IPS-15b (cell line): ENCODE measurements around the gene ADGRB2.

ENCODE experiments used
- H3K27me3 ChIP-seq: one replicate; pipeline ENCODE4 v1.6.1; 2013; ENCODE audit warnings: low read length; ENCODE audit not compliant: control insufficient read depth, insufficient read depth
- H3K36me3 ChIP-seq: one replicate; pipeline ENCODE4 v1.6.1; 2013; ENCODE audit warnings: low read length; ENCODE audit not compliant: control insufficient read depth, insufficient read depth
- H3K4me1 ChIP-seq: one replicate; pipeline ENCODE4 v1.6.1; 2013; ENCODE audit warnings: mild to moderate bottlenecking, low read length; ENCODE audit not compliant: control insufficient read depth, insufficient read depth
- H3K4me3 ChIP-seq: one replicate; pipeline ENCODE4 v1.5.1; 2013; ENCODE audit warnings: low read depth, low read length
- H3K9ac ChIP-seq: one replicate; pipeline ENCODE4 v1.6.1; 2013; ENCODE audit warnings: low read depth, mild to moderate bottlenecking, low read length
- H3K9me3 ChIP-seq: one replicate; pipeline ENCODE4 v1.6.1; 2013; ENCODE audit warnings: mild to moderate bottlenecking, low read length; ENCODE audit not compliant: control insufficient read depth, insufficient read depth

Gene ADGRB2, protein sequence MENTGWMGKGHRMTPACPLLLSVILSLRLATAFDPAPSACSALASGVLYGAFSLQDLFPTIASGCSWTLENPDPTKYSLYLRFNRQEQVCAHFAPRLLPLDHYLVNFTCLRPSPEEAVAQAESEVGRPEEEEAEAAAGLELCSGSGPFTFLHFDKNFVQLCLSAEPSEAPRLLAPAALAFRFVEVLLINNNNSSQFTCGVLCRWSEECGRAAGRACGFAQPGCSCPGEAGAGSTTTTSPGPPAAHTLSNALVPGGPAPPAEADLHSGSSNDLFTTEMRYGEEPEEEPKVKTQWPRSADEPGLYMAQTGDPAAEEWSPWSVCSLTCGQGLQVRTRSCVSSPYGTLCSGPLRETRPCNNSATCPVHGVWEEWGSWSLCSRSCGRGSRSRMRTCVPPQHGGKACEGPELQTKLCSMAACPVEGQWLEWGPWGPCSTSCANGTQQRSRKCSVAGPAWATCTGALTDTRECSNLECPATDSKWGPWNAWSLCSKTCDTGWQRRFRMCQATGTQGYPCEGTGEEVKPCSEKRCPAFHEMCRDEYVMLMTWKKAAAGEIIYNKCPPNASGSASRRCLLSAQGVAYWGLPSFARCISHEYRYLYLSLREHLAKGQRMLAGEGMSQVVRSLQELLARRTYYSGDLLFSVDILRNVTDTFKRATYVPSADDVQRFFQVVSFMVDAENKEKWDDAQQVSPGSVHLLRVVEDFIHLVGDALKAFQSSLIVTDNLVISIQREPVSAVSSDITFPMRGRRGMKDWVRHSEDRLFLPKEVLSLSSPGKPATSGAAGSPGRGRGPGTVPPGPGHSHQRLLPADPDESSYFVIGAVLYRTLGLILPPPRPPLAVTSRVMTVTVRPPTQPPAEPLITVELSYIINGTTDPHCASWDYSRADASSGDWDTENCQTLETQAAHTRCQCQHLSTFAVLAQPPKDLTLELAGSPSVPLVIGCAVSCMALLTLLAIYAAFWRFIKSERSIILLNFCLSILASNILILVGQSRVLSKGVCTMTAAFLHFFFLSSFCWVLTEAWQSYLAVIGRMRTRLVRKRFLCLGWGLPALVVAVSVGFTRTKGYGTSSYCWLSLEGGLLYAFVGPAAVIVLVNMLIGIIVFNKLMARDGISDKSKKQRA (N-terminal part only)

DNA sequence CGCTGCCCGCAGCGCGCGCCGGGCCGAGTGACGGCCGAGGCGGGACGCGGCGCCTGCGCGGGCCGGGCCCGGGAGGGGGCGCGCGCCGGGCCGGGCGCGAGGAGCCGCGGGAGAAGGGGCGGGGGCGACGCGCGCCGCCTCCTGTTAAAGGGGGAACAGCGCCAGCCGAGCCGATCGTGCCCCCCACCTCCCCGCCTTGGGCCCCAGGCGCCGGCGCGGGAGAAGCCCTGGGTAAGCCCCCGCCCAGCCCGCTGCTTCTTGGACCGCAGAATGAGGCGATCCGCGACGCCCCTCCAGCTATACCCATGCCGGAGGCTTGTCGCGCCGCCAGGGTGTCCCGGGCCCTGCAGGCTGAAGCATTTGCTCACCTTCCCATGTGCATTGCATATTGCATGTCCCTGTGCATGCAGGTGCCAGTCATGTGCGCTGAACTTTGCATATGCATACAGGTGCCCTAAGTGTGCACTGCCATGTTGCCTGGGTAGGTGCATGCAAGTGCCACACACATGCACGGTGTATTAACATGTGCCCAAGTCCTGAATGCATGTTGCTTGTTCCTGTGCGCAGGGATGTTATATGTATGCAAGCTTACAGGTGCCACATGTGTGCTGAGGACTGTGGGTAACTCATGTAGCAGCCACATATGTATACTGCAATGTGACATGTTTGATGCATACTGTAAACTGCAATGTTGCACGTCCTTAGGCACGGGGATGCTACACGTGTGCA is at the start of gene ADGRB2:
ADGRB2 (minus strand) TSS at position 29 of the 729 bp plus-strand sequence. CDS start 7,119 bp downstream, outside the sequence.
- Histone ChIP-seq H3K27me3 (peaks cover 15% of the 10 kb centered on the region), H3K36me3 (no peaks in the 10 kb centered on the region), H3K4me1 (peaks cover 27% of the 10 kb centered on the region), H3K9me3 (no peaks in the 10 kb centered on the region), H3K4me3 (peak within 1 kb of the TSS; percentile 81), H3K9ac (no peak within 1 kb of the TSS)

GRCh38 chr1:31812158-31812829 is 48.2 kb upstream of the ADGRB2 start:
- no peaks in the 10 kb centered on the region for H3K9me3 ChIP-seq
- no peak overlapping the region for H3K4me3 ChIP-seq
- no peak overlapping the region for H3K9ac ChIP-seq
- H3K36me3 ChIP-seq: no peaks in the 10 kb centered on the region
- H3K4me1 ChIP-seq: peaks cover 4% of the 10 kb centered on the region
- H3K27me3 ChIP-seq: no peaks in the 10 kb centered on the region

DNA sequence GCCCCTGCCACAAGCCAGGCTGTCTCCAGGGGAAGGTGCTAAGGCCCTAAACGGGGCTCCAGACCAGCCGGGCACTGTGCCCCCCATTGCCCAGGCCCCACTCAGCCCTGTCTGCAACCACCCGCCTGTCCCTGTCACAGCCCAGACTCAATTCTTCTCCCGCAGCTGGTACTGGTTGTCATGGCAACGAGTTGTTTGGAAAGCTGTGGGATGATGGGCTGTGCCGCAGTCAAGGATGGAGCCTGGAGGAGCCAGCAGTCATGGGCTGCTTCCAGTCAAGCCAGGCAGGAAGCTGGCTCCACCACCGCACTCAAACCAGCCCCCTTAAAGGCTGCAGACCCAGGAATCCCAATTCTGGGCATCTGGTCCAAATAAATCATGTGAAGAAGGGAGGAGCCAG is 47.5 kb upstream of the ADGRB2 start:
- H3K9ac ChIP-seq: no peak overlapping the region
- H3K4me3 ChIP-seq: no peak overlapping the region
- H3K4me1 ChIP-seq: peaks cover 4% of the 10 kb centered on the region
- no peaks in the 10 kb centered on the region for H3K27me3 ChIP-seq
- no peaks in the 10 kb centered on the region for H3K9me3 ChIP-seq
- H3K36me3 ChIP-seq: no peaks in the 10 kb centered on the region

- no peak overlapping the region for H3K4me3 ChIP-seq
- H3K9ac ChIP-seq: no peak overlapping the region
- H3K9me3 ChIP-seq: no peaks in the 10 kb centered on the region
- no peaks in the 10 kb centered on the region for H3K36me3 ChIP-seq
- H3K4me1 ChIP-seq: no peaks in the 10 kb centered on the region
- H3K27me3 ChIP-seq: no peaks in the 10 kb centered on the region
Observed at GRCh38 chr1:31809698-31810097, 45.6 kb upstream of the ADGRB2 start.

GRCh38 chr1:31807273-31808048 is 43.3 kb upstream of the ADGRB2 start:
- no peaks in the 10 kb centered on the region for H3K36me3 ChIP-seq
- H3K4me3 ChIP-seq: no peak overlapping the region
- no peaks in the 10 kb centered on the region for H3K9me3 ChIP-seq
- H3K9ac ChIP-seq: no peak overlapping the region
- no peaks in the 10 kb centered on the region for H3K27me3 ChIP-seq
- H3K4me1 ChIP-seq: no peaks in the 10 kb centered on the region

- peaks cover 2% of the 10 kb centered on the region for H3K4me1 ChIP-seq
- H3K36me3 ChIP-seq: no peaks in the 10 kb centered on the region
- H3K9ac ChIP-seq: no peak overlapping the region
- H3K9me3 ChIP-seq: no peaks in the 10 kb centered on the region
- H3K4me3 ChIP-seq: no peak overlapping the region
- H3K27me3 ChIP-seq: no peaks in the 10 kb centered on the region
Observed at GRCh38 chr1:31805318-31805717, 41.2 kb upstream of the ADGRB2 start.

DNA sequence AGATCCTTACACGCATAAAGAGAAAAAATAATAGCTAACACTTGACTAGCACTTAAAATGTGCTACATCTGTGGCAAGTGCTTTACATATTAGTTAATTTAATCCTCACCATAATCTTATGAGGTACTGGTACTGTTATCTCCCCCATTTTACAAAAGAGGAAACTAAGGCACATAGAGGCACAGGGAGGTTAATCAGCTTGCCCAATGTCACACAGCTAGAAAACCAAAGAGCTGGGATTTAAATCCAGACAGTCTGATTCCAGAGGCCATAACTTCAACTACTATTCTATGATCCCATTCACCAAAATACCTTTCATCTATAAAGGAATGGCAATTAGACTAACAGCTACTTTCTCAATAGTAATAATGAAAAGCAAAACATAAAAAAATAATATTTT is 40.0 kb upstream of the ADGRB2 start:
- H3K9ac ChIP-seq: no peak overlapping the region
- no peaks in the 10 kb centered on the region for H3K27me3 ChIP-seq
- no peak overlapping the region for H3K4me3 ChIP-seq
- H3K36me3 ChIP-seq: no peaks in the 10 kb centered on the region
- H3K9me3 ChIP-seq: no peaks in the 10 kb centered on the region
- peaks cover 3% of the 10 kb centered on the region for H3K4me1 ChIP-seq

GRCh38 chr1:31803610-31804009 is 39.5 kb upstream of the ADGRB2 start:
- Histone ChIP-seq H3K36me3 (no peaks in the 10 kb centered on the region), H3K4me1 (peaks cover 6% of the 10 kb centered on the region), H3K27me3 (no peaks in the 10 kb centered on the region), H3K9ac (no peak overlapping the region), H3K9me3 (no peaks in the 10 kb centered on the region), H3K4me3 (no peak overlapping the region)

GRCh38 chr1:31802190-31803150 is 38.3 kb upstream of the ADGRB2 start:
- Histone ChIP-seq H3K9ac (no peak overlapping the region), H3K27me3 (no peaks in the 10 kb centered on the region), H3K36me3 (no peaks in the 10 kb centered on the region), H3K9me3 (no peaks in the 10 kb centered on the region), H3K4me1 (peaks cover 6% of the 10 kb centered on the region), H3K4me3 (no peak overlapping the region)
